Hepatocyte (in vitro differentiated cells): Measurements from ENCODE around the gene THBS2. TPM values are rescaled to one million over a fixed set of nuclear protein-coding genes. Genes with fewer than 3 reads are reported as not detected.
"Not testable (repeated sequence)": the region's sequence is repeated elsewhere in the genome, so short reads cannot be mapped to it uniquely, and the experiment has no call there.

ENCODE experiments used
- DNase-seq: peaks from one replicate; pipeline ENCODE4 v3.0.0-alpha.2; 2016; ENCODE audit warnings: low spot score
- H2AFZ ChIP-seq: fragments of 200-600 bp; sonication (generic); 2 replicates; pipeline ENCODE4 v1.6.0; 2016; ENCODE audit warnings: antibody characterized with exemption, mild to moderate bottlenecking
- H3K27ac ChIP-seq: fragments of 200-600 bp; sonication (generic); 2 replicates; pipeline ENCODE4 v1.5.1; 2016; ENCODE audit warnings: mild to moderate bottlenecking
- H3K27me3 ChIP-seq: fragments of 200-600 bp; sonication (generic); 2 replicates; pipeline ENCODE4 v1.6.1; 2016
- H3K36me3 ChIP-seq: fragments of 200-600 bp; sonication (generic); replicated peaks from 2 replicates; pipeline ENCODE4 v1.5.1; 2016; ENCODE audit warnings: low read depth; ENCODE audit not compliant: insufficient read depth
- H3K4me1 ChIP-seq: fragments of 200-600 bp; sonication (generic); 2 replicates; pipeline ENCODE4 v1.5.1; 2016; ENCODE audit warnings: mild to moderate bottlenecking, moderate library complexity; ENCODE audit not compliant: insufficient read depth
- H3K4me2 ChIP-seq: fragments of 200-600 bp; sonication (generic); 2 replicates; pipeline ENCODE4 v1.6.0; 2016
- H3K4me3 ChIP-seq: fragments of 200-600 bp; sonication (generic); 2 replicates; pipeline ENCODE4 v1.5.1; 2016; ENCODE audit warnings: mild to moderate bottlenecking
- H3K79me2 ChIP-seq: fragments of 200-600 bp; sonication (generic); 2 replicates; pipeline ENCODE4 v1.6.0; 2017; ENCODE audit warnings: mild to moderate bottlenecking
- H3K9me2 ChIP-seq: fragments of 200-600 bp; sonication (generic); replicated peaks from 2 replicates; pipeline ENCODE4 v1.6.0; 2017; ENCODE audit warnings: mild to moderate bottlenecking; ENCODE audit not compliant: insufficient read depth
- H3K9me3 ChIP-seq: fragments of 200-600 bp; sonication (generic); 2 replicates; pipeline ENCODE4 v1.5.1; 2016; ENCODE audit warnings: low read depth, mild to moderate bottlenecking
- H4K20me1 ChIP-seq: fragments of 200-600 bp; sonication (generic); 2 replicates; pipeline ENCODE4 v1.6.0; 2016; ENCODE audit warnings: mild to moderate bottlenecking; ENCODE audit not compliant: insufficient read depth, poor library complexity, severe bottlenecking
- EZH2 ChIP-seq: fragments of 200-600 bp; sonication (generic); IDR thresholded peaks from 2 replicates; pipeline ENCODE4 v1.6.1; 2016; ENCODE audit warnings: antibody characterized with exemption, mild to moderate bottlenecking, borderline replicate concordance
- EZH2phosphoT487 ChIP-seq: fragments of 200-600 bp; sonication (generic); IDR thresholded peaks from one replicate; pipeline ENCODE4 v1.6.1; 2018; ENCODE audit warnings: antibody characterized with exemption, mild to moderate bottlenecking, low read depth, moderate library complexity; ENCODE audit not compliant: unreplicated experiment, severe bottlenecking
- WGBS: methylation state at CpG from one replicate; pipeline ENCODE4 v1.1.6; 2016; ENCODE audit warnings: low lambda C conversion rate; ENCODE audit errors: missing lambda C conversion rate; 5-methylcytosine and 5-hydroxymethylcytosine counted together
- polyA plus RNA-seq: library from polyadenylated mRNA; unstranded; fragments of >200 nt; fragmentation: Nextera tagmentation; extraction: Ambion mirVana; gene quantifications from 2 replicates; pipeline ENCODE4 v1.2.1, GENCODE V29; 2016
- total RNA-seq: library from RNA; depleted of rRNA; stranded (reverse); fragments of >200 nt; gene quantifications from 2 replicates; pipeline ENCODE4 v1.2.3, GENCODE V29; 2014
- TF ChIP-seq, protein P1 (sequence below): fragments of 200-600 bp; sonication (generic); IDR thresholded peaks from 2 replicates; pipeline ENCODE4 v1.5.1; 2016; ENCODE audit warnings: antibody characterized with exemption, mild to moderate bottlenecking; ENCODE audit not compliant: poor library complexity

THBS2 gene
- total and polyA plus RNA-seq, 2 experiments from 2014 or later, result 3.9 to 5.5 TPM

- no peak for DNase-seq
- WGBS, result 91% methylated on average over 1 of the region's 1 CpG
- no peak overlapping the region for H3K27ac ChIP-seq
- no peak overlapping the region for H3K4me3 ChIP-seq
- peaks cover 6% of the 10 kb centered on the region for H3K4me1 ChIP-seq
- no peak overlapping the region for H3K4me2 ChIP-seq
- H3K9me3 ChIP-seq, result no peaks in the 10 kb centered on the region
- no peaks in the 10 kb centered on the region for H3K9me2 ChIP-seq
- no peak for TF ChIP-seq EZH2phosphoT487
- TF ChIP-seq EZH2, result no peak
- TF ChIP-seq, protein P1, sequence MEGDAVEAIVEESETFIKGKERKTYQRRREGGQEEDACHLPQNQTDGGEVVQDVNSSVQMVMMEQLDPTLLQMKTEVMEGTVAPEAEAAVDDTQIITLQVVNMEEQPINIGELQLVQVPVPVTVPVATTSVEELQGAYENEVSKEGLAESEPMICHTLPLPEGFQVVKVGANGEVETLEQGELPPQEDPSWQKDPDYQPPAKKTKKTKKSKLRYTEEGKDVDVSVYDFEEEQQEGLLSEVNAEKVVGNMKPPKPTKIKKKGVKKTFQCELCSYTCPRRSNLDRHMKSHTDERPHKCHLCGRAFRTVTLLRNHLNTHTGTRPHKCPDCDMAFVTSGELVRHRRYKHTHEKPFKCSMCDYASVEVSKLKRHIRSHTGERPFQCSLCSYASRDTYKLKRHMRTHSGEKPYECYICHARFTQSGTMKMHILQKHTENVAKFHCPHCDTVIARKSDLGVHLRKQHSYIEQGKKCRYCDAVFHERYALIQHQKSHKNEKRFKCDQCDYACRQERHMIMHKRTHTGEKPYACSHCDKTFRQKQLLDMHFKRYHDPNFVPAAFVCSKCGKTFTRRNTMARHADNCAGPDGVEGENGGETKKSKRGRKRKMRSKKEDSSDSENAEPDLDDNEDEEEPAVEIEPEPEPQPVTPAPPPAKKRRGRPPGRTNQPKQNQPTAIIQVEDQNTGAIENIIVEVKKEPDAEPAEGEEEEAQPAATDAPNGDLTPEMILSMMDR, result no peak
- no peaks in the 10 kb centered on the region for H3K36me3 ChIP-seq
- H3K27me3 ChIP-seq, result no peaks in the 10 kb centered on the region
- no peak overlapping the region for H2AFZ ChIP-seq
- H4K20me1 ChIP-seq, result no peaks in the 10 kb centered on the region
- no peaks in the 10 kb centered on the region for H3K79me2 ChIP-seq
These were observed 35.7 kb downstream of the THBS2 start for GRCh38 chr6:169217972-169218371.

DNA sequence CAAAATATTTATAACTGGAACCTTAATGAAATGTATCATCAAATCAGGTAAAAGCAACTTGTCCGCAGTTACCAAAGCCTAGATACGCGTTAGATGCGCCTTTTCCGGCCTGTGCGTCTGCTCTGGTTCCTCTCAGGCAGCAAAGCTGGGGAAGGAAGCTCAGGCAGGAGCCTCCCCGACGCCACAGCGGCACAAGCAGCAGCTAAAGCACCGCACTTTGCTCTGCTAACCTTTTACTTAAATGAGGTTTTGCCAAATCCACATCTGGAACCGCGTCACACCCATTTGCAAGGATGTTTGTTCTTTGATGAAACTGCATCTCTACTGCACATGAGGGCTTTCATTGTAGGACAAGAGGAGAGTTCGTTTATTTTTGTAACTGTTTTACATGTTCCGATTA lies 36.8 kb downstream of the THBS2 start:
- Histone ChIP-seq H3K9me3 (no peaks in the 10 kb centered on the region), H3K4me1 (peaks cover 6% of the 10 kb centered on the region), H4K20me1 (no peaks in the 10 kb centered on the region), H2AFZ (no peak overlapping the region), H3K36me3 (no peaks in the 10 kb centered on the region), H3K27ac (no peak overlapping the region), H3K4me3 (no peak overlapping the region), H3K27me3 (no peaks in the 10 kb centered on the region), H3K79me2 (no peaks in the 10 kb centered on the region), H3K9me2 (no peaks in the 10 kb centered on the region), H3K4me2 (no peak overlapping the region)
- no peak for DNase-seq
- TF ChIP-seq EZH2 (no peak), EZH2phosphoT487 (no peak)
- TF ChIP-seq, protein P1, result no peak
- WGBS, result 93% methylated on average over 14 of the region's 14 CpGs

GRCh38 chr6:169215201-169215681 lies 38.4 kb downstream of the THBS2 start:
- no peaks in the 10 kb centered on the region for H3K27me3 ChIP-seq
- H3K4me3 ChIP-seq, result no peak overlapping the region
- H3K79me2 ChIP-seq, result no peaks in the 10 kb centered on the region
- DNase-seq, result no peak
- H3K27ac ChIP-seq, result peak overlapping the region; percentile 88
- 74% methylated on average over 12 of the region's 12 CpGs for WGBS
- peaks cover 6% of the 10 kb centered on the region for H3K4me1 ChIP-seq
- no peaks in the 10 kb centered on the region for H3K9me3 ChIP-seq
- H3K36me3 ChIP-seq, result no peaks in the 10 kb centered on the region
- no peaks in the 10 kb centered on the region for H4K20me1 ChIP-seq
- H3K9me2 ChIP-seq, result no peaks in the 10 kb centered on the region
- TF ChIP-seq EZH2 (no peak), EZH2phosphoT487 (no peak)
- TF ChIP-seq, protein P1, result no peak
- no peak overlapping the region for H3K4me2 ChIP-seq
- no peak overlapping the region for H2AFZ ChIP-seq

- 47% methylated on average over 3 of the region's 3 CpGs for WGBS
- H3K4me2 ChIP-seq, H3K4me3 ChIP-seq, H2AFZ ChIP-seq, H3K27me3 ChIP-seq, H3K9me3 ChIP-seq, H3K4me1 ChIP-seq, H3K79me2 ChIP-seq, H3K36me3 ChIP-seq, H4K20me1 ChIP-seq, H3K9me2 ChIP-seq: not testable (repeated sequence)
- peak; percentile 64 for DNase-seq
- H3K27ac ChIP-seq, result peak overlapping the region; percentile 88
These were observed 38.9 kb downstream of the THBS2 start for GRCh38 chr6:169214789-169215188.
